Esophagus squamous epithelium (tissue), 4 donors: ENCODE data around the gene TMUB1.

ENCODE experiments used
- POLR2A ChIP-seq, 4 donors: fragments of 450-650 bp; IDR thresholded peaks; one replicate each; pipeline ENCODE4 v1.6.1; 2017; ENCODE audit warnings: antibody characterized with exemption in 4 of 4, mild to moderate bottlenecking in 4 of 4, moderate library complexity in 3 of 4
- TF ChIP-seq, protein P1 (sequence below), 6 experiments: fragments of 450-650 bp in 4 of 6; fragments of 200-600 bp in 2 of 6; sonication (generic) in 2 of 6; IDR thresholded peaks; one replicate each; pipeline ENCODE4 v1.5.1; 2016 to 2019; ENCODE audit warnings: antibody characterized with exemption in 6 of 6, mild to moderate bottlenecking in 4 of 6, moderate library complexity in 4 of 6

DNA sequence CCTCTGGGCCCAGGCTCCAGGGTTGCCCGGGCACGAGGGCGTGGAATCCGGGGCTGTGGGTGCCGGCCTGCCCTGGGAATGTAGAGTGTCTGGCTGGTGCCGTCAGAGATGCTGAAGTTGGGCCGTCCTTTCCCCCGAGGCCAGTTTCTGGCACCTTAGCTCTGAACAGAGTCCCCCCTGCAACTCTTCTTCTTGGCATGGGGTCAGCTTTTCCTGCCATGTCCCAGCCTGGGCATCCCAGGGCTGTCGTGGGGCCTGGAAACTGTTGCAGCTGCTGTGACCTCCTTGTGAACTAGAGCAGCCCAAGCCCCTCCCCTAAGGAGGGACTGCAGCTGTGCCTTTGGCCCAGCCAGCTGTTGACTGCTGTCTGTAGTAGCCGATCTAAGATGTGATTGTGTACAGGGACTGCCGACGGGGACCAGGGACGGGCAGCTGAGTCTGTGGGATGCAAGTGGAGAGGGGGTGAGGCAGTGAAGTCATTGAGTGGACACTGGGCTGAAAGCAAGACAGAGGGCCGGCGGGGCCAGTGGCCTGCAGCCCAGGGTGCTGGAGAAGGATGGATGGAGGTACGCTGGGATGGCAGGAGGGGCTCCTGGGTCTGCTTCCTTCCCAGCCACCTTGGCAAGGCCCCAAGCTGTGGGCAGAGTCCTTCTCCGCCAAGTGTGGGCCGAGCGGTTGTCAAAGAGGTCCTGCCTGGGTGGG, 48.5 kb upstream of the TMUB1 start:
- TF ChIP-seq, protein P1, sequence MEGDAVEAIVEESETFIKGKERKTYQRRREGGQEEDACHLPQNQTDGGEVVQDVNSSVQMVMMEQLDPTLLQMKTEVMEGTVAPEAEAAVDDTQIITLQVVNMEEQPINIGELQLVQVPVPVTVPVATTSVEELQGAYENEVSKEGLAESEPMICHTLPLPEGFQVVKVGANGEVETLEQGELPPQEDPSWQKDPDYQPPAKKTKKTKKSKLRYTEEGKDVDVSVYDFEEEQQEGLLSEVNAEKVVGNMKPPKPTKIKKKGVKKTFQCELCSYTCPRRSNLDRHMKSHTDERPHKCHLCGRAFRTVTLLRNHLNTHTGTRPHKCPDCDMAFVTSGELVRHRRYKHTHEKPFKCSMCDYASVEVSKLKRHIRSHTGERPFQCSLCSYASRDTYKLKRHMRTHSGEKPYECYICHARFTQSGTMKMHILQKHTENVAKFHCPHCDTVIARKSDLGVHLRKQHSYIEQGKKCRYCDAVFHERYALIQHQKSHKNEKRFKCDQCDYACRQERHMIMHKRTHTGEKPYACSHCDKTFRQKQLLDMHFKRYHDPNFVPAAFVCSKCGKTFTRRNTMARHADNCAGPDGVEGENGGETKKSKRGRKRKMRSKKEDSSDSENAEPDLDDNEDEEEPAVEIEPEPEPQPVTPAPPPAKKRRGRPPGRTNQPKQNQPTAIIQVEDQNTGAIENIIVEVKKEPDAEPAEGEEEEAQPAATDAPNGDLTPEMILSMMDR (IDR thresholded peaks at IDR 0.05): no peak
- TF ChIP-seq POLR2A (IDR thresholded peaks at IDR 0.05): no peak
